Ascending aorta (tissue), 2 donors: ENCODE results near the gene TCF4. TPM values are rescaled to one million over a fixed set of nuclear protein-coding genes. Genes with fewer than 3 reads are reported as not detected.

Experiments
- DNase-seq, 2 donors: peaks; one replicate each; pipeline ENCODE4 v3.0.0-alpha.2; 2019; ENCODE audit warnings: low spot score in 2 of 2
- H3K27ac ChIP-seq, 2 donors: fragments of 200-600 bp; sonication (generic); one replicate each; pipeline ENCODE4 v1.5.1; 2016 to 2017; ENCODE audit warnings: mild to moderate bottlenecking in 1 of 2
- H3K27me3 ChIP-seq: fragments of 200-600 bp; sonication (generic); one replicate; pipeline ENCODE4 v1.5.1; 2017
- H3K36me3 ChIP-seq, 2 donors: fragments of 200-600 bp; sonication (generic); one replicate each; pipeline ENCODE4 v1.5.1; 2016
- H3K4me1 ChIP-seq, 2 donors: fragments of 200-600 bp; sonication (generic); one replicate each; pipeline ENCODE4 v1.5.1; 2016 to 2017; ENCODE audit warnings: mild to moderate bottlenecking in 1 of 2
- H3K4me3 ChIP-seq, 2 donors: fragments of 200-600 bp; sonication (generic); one replicate each; pipeline ENCODE4 v1.5.1; 2016 to 2017; ENCODE audit warnings: mild to moderate bottlenecking in 1 of 2
- H3K9me3 ChIP-seq, 2 donors: fragments of 200-600 bp; sonication (generic); one replicate each; pipeline ENCODE4 v1.5.1; 2016
- CTCF ChIP-seq, 3 experiments: fragments of 200-600 bp in 2 of 3; fragments of 450-650 bp in 1 of 3; sonication (generic) in 2 of 3; IDR thresholded peaks; one replicate each; pipeline ENCODE4 v1.5.1; 2016 to 2019; ENCODE audit warnings: antibody characterized with exemption in 3 of 3, mild to moderate bottlenecking in 1 of 3, moderate library complexity in 1 of 3
- intact Hi-C: fragments of 100-400 bp; cut with DNase I; formaldehyde crosslinking; loops from one replicate; pipeline ENCODE4 v1.15.1; 2023
- total RNA-seq: library from RNA; depleted of rRNA; stranded (reverse); fragments of >200 nt; gene quantifications from one replicate; pipeline ENCODE4 v1.1.0, GENCODE V29; 2016

TCF4 gene
- total RNA-seq, 1 donor from 2014 or later, result 180 TPM

- no peaks in the 10 kb centered on the region for H3K36me3 ChIP-seq
- H3K4me3 ChIP-seq, result no peak overlapping the region
- no peaks in the 10 kb centered on the region for H3K27me3 ChIP-seq
- intact Hi-C loops, result no loop called here
- H3K27ac ChIP-seq, result no peak overlapping the region
- no peak for DNase-seq
- no peaks in the 10 kb centered on the region for H3K9me3 ChIP-seq
- peaks cover 0 to 12% of the 10 kb centered on the region in 2 donors for H3K4me1 ChIP-seq
- no peak for TF ChIP-seq CTCF (IDR thresholded peaks at IDR 0.05)
These were observed 98.7 kb downstream of the TCF4 start for GRCh38 chr18:55489034-55489986.

GRCh38 chr18:55488473-55488872, 99.5 kb downstream of the TCF4 start:
- Histone ChIP-seq H3K36me3 (no peaks in the 10 kb centered on the region), H3K27me3 (no peaks in the 10 kb centered on the region), H3K9me3 (no peaks in the 10 kb centered on the region), H3K27ac (no peak overlapping the region), H3K4me3 (no peak overlapping the region), H3K4me1 (peaks cover 0 to 12% of the 10 kb centered on the region in 2 donors)
- no peak for DNase-seq
- TF ChIP-seq CTCF (IDR thresholded peaks at IDR 0.05), result no peak
- intact Hi-C loops, result no loop called here

DNA sequence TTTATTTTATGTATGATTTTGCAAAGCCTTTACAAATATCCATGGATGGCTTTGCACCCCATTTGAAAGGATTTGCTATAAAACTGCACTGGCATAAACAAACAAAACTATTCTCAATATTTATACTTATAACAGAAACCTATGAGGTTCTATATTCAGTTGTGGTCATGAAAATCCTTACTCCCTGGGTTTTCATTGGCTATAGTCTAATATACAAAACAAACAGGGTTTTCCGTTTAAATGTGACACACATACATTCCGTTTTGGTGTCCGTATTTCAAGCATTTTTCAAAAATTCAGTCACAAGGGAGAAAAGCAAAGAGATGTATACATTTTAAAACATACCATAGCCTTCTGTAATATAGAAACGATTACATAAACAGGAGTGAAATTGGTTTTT, 100.0 kb downstream of the TCF4 start:
- DNase-seq, result no peak
- Histone ChIP-seq H3K4me1 (peaks cover 0 to 12% of the 10 kb centered on the region in 2 donors), H3K27me3 (no peaks in the 10 kb centered on the region), H3K9me3 (no peaks in the 10 kb centered on the region), H3K36me3 (no peaks in the 10 kb centered on the region), H3K4me3 (no peak overlapping the region), H3K27ac (no peak overlapping the region)
- no peak for TF ChIP-seq CTCF (IDR thresholded peaks at IDR 0.05)
- intact Hi-C loops, result no loop called here

DNA sequence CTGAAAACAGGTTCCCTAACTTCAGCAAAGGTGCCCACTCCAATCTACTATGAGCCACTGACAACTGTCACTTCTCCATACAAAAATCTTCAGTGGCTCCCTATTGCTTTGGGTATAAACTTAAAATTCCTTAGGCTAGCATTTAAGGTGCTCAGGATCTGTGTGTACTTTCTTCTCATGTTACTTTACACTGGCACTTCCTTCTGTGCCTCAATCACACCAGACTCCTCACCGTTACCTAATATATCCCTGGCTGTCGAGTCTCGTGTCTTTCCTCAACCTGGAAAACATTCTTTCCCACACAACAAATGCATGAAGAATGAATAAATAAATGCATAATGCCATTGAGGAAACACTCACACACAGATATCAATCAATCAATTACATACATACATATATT, 101.1 kb downstream of the TCF4 start:
- Histone ChIP-seq H3K27ac (no peak overlapping the region), H3K9me3 (no peaks in the 10 kb centered on the region), H3K27me3 (no peaks in the 10 kb centered on the region), H3K4me1 (peaks cover 0 to 12% of the 10 kb centered on the region in 2 donors), H3K4me3 (no peak overlapping the region), H3K36me3 (no peaks in the 10 kb centered on the region)
- no peak for TF ChIP-seq CTCF (IDR thresholded peaks at IDR 0.05)
- intact Hi-C loops, result no loop called here
- DNase-seq, result no peak

DNA sequence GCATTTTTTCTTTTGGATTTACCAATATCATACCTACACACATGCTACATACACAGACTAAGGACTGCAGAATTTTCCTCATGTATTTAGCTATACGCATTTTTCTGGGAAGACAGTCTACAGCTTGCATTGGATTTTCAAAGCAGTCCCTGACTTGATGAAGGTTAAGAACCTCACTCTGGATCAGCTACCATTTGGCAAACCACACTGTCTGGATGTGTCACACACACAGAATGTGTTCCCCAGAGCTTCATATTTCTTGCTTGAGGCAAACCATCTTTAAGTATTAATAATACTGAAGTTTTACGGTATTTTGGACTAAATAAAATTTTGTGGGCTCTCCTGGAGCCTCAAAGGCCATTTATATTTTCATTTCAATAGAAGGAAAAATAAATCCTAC, 102.3 kb downstream of the TCF4 start:
- Histone ChIP-seq H3K4me1 (peaks cover 0 to 12% of the 10 kb centered on the region in 2 donors), H3K36me3 (no peaks in the 10 kb centered on the region), H3K9me3 (no peaks in the 10 kb centered on the region), H3K4me3 (no peak overlapping the region), H3K27me3 (no peaks in the 10 kb centered on the region), H3K27ac (peak overlapping the region in 1 of 2 donors; percentile 8)
- TF ChIP-seq CTCF (IDR thresholded peaks at IDR 0.05), result no peak
- no peak for DNase-seq
- intact Hi-C loops, result no loop called here
